Breast epithelium (tissue), 4 donors: ENCODE measurements around the gene PRTFDC1. TPM values are rescaled to one million over a fixed set of nuclear protein-coding genes. Genes with fewer than 3 reads are reported as not detected.

Experiments used
- DNase-seq, 2 donors: peaks; one replicate each; pipeline ENCODE4 v3.0.0-alpha.2; 2019; ENCODE audit warnings: low spot score in 2 of 2
- H3K27ac ChIP-seq, 2 donors: fragments of 200-600 bp; sonication (generic) in 1 of 2; one replicate each; pipeline ENCODE4 v1.5.1; 2016 to 2019; ENCODE audit warnings: mild to moderate bottlenecking in 1 of 2
- H3K27me3 ChIP-seq, 2 donors: fragments of 200-600 bp; sonication (generic) in 1 of 2; one replicate each; pipeline versions ENCODE4 v1.5.1 to v1.6.0; 2017 to 2019; ENCODE audit warnings: control low read depth in 1 of 2, mild to moderate bottlenecking in 1 of 2
- H3K36me3 ChIP-seq: fragments of 200-600 bp; one replicate; pipeline ENCODE4 v1.5.1; 2019
- H3K4me1 ChIP-seq, 2 donors: fragments of 200-600 bp; sonication (generic); one replicate each; pipeline ENCODE4 v1.5.1; 2016 to 2019; ENCODE audit warnings: control low read depth in 1 of 2
- H3K4me3 ChIP-seq, 3 donors: fragments of 200-600 bp; sonication (generic); 1 replicate in 2 of 3; 2 replicates in 1 of 3; pipeline ENCODE4 v1.5.1; 2016 to 2019; ENCODE audit warnings: mild to moderate bottlenecking in 3 of 3, moderate library complexity in 2 of 3
- H3K9me3 ChIP-seq, 2 donors: fragments of 200-600 bp; sonication (generic) in 1 of 2; one replicate each; pipeline ENCODE4 v1.5.1; 2016 to 2019; ENCODE audit warnings: control low read depth in 1 of 2
- CTCF ChIP-seq, 3 donors: fragments of 450-650 bp; IDR thresholded peaks; one replicate each; pipeline ENCODE4 v1.5.1; 2016 to 2017; ENCODE audit warnings: antibody characterized with exemption in 3 of 3, mild to moderate bottlenecking in 3 of 3, moderate library complexity in 3 of 3
- POLR2A ChIP-seq: fragments of 450-650 bp; IDR thresholded peaks from one replicate; pipeline ENCODE4 v1.6.1; 2016; ENCODE audit warnings: antibody characterized with exemption, mild to moderate bottlenecking, moderate library complexity
- POLR2AphosphoS5 ChIP-seq, 3 donors: sonication (generic); formaldehyde crosslinking; IDR thresholded peaks; one replicate each; pipeline ENCODE4 v1.6.1; 2017; ENCODE audit warnings: antibody characterized with exemption in 3 of 3
- intact Hi-C: fragments of 100-400 bp; cut with DNase I; formaldehyde crosslinking; loops from one replicate; pipeline ENCODE4 v1.15.1; 2023; ENCODE audit warnings: low total_unique reads
- total RNA-seq, 3 donors: library from RNA; depleted of rRNA; stranded (reverse); fragments of >200 nt; gene quantifications; one replicate each; pipeline ENCODE4 v1.1.0, GENCODE V29; 2016

PRTFDC1 gene
- total RNA-seq, 3 donors from 2014 or later: 2.6 to 6.6 (median 3.3) TPM

GRCh38 chr10:24826009-24826408 lies 126.4 kb downstream of the PRTFDC1 start:
- intact Hi-C loops: no loop called here
- no peaks in the 10 kb centered on the region for H3K9me3 ChIP-seq
- no peak for DNase-seq
- no peaks in the 10 kb centered on the region for H3K36me3 ChIP-seq
- H3K27ac ChIP-seq: no peak overlapping the region
- H3K4me1 ChIP-seq: no peaks in the 10 kb centered on the region
- H3K4me3 ChIP-seq: no peak overlapping the region
- H3K27me3 ChIP-seq: no peaks in the 10 kb centered on the region
- TF ChIP-seq POLR2A (no peak), CTCF (IDR thresholded peaks at IDR 0.05) (no peak), POLR2AphosphoS5 (IDR thresholded peaks at IDR 0.05) (no peak)

GRCh38 chr10:24825551-24825950 lies 126.9 kb downstream of the PRTFDC1 start:
- H3K4me3 ChIP-seq: no peak overlapping the region
- TF ChIP-seq POLR2A (no peak), POLR2AphosphoS5 (IDR thresholded peaks at IDR 0.05) (no peak), CTCF (IDR thresholded peaks at IDR 0.05) (no peak)
- H3K9me3 ChIP-seq: no peaks in the 10 kb centered on the region
- no peak overlapping the region for H3K27ac ChIP-seq
- intact Hi-C loops: no loop called here
- no peaks in the 10 kb centered on the region for H3K27me3 ChIP-seq
- H3K4me1 ChIP-seq: no peaks in the 10 kb centered on the region
- DNase-seq: no peak
- H3K36me3 ChIP-seq: no peaks in the 10 kb centered on the region

- Histone ChIP-seq H3K36me3 (no peaks in the 10 kb centered on the region), H3K9me3 (no peaks in the 10 kb centered on the region), H3K4me1 (no peaks in the 10 kb centered on the region), H3K27me3 (no peaks in the 10 kb centered on the region), H3K4me3 (no peak overlapping the region), H3K27ac (no peak overlapping the region)
- intact Hi-C loops: no loop called here
- no peak for TF ChIP-seq CTCF (IDR thresholded peaks at IDR 0.05)
- TF ChIP-seq POLR2A: no peak
- no peak for TF ChIP-seq POLR2AphosphoS5 (IDR thresholded peaks at IDR 0.05)
- DNase-seq: no peak
These were observed 127.9 kb downstream of the PRTFDC1 start for GRCh38 chr10:24824536-24824935.

- DNase-seq: no peak
- no peaks in the 10 kb centered on the region for H3K4me1 ChIP-seq
- no peak overlapping the region for H3K27ac ChIP-seq
- intact Hi-C loops: no loop called here
- TF ChIP-seq CTCF (IDR thresholded peaks at IDR 0.05) (no peak), POLR2A (no peak), POLR2AphosphoS5 (IDR thresholded peaks at IDR 0.05) (no peak)
- no peaks in the 10 kb centered on the region for H3K36me3 ChIP-seq
- H3K27me3 ChIP-seq: no peaks in the 10 kb centered on the region
- H3K4me3 ChIP-seq: no peak overlapping the region
- H3K9me3 ChIP-seq: no peaks in the 10 kb centered on the region
These were observed 128.3 kb downstream of the PRTFDC1 start for GRCh38 chr10:24824124-24824523.

GRCh38 chr10:24822590-24822989 lies 129.8 kb downstream of the PRTFDC1 start:
- intact Hi-C loops: no loop called here
- Histone ChIP-seq H3K27me3 (no peaks in the 10 kb centered on the region), H3K27ac (no peak overlapping the region), H3K4me1 (no peaks in the 10 kb centered on the region), H3K36me3 (no peaks in the 10 kb centered on the region), H3K4me3 (no peak overlapping the region), H3K9me3 (no peaks in the 10 kb centered on the region)
- DNase-seq: no peak
- no peak for TF ChIP-seq POLR2A
- no peak for TF ChIP-seq POLR2AphosphoS5 (IDR thresholded peaks at IDR 0.05)
- TF ChIP-seq CTCF (IDR thresholded peaks at IDR 0.05): no peak
